ENCODE data around the gene PDCD1LG2. TPM values are rescaled to one million over a fixed set of nuclear protein-coding genes. Genes with fewer than 3 reads are reported as not detected.

PDCD1LG2 gene
- total RNA-seq, 1 experiment from 2014 or later: not detected

- no peak for ATAC-seq
- no peaks in the 10 kb centered on the region for H3K36me3 ChIP-seq (ENCODE audit: control insufficient read depth, insufficient read depth, low read length)
- no peak for TF ChIP-seq TCF7L2 (IDR thresholded peaks at IDR 0.05; ENCODE audit: low read depth, low read length)
- no peak for TF ChIP-seq POLR2AphosphoS5 (IDR thresholded peaks at IDR 0.05; ENCODE audit: low read depth, low read length)
- TF ChIP-seq SIN3A (IDR thresholded peaks at IDR 0.05; ENCODE audit: borderline replicate concordance, insufficient read depth, low read depth, low read length): no peak
- no peak for TF ChIP-seq REST (IDR thresholded peaks at IDR 0.05; ENCODE audit: insufficient read depth in 1 of 2, low read depth in 2 of 2, low read length in 1 of 2)
- no peak for TF ChIP-seq CTCF (IDR thresholded peaks at IDR 0.05)
- no peak overlapping the region for H3K27ac ChIP-seq (ENCODE audit: low read length)
- intact Hi-C loops (cut with micrococcal nuclease; ENCODE audit: unreplicated experiment) (no loop called here), in situ Hi-C loops (cut with HindIII; ENCODE audit: low pct_unique_long_range_greater_than_20kb, low sequenced_read_pairs) (no loop called here)
- ChIA-PET POLR2A (no interaction called here), CTCF (no interaction called here)
- H3K27me3 ChIP-seq (ENCODE audit: control insufficient read depth, insufficient read depth, low read length): no peaks in the 10 kb centered on the region
- DNase-seq (ENCODE audit: low read depth, low spot score): no peak
- no peaks in the 10 kb centered on the region for H3K9me3 ChIP-seq (ENCODE audit: control insufficient read depth, insufficient read depth, low read depth, low read length)
- no TSS peak for BruUV-seq (replicated peaks)
- H3K4me1 ChIP-seq (ENCODE audit: control insufficient read depth, insufficient read depth, low read length): no peaks in the 10 kb centered on the region
- no peak overlapping the region for H3K4me3 ChIP-seq (ENCODE audit: low read depth in 2 of 2, low read length in 2 of 2)
These were observed 41.2 kb downstream of the PDCD1LG2 start for GRCh38 chr9:5551368-5552150.

GRCh38 chr9:5552301-5552700 lies 42.0 kb downstream of the PDCD1LG2 start:
- intact Hi-C loops (cut with micrococcal nuclease; ENCODE audit: unreplicated experiment): no loop called here
- H3K9me3 ChIP-seq (ENCODE audit: control insufficient read depth, insufficient read depth, low read depth, low read length): no peaks in the 10 kb centered on the region
- no peaks in the 10 kb centered on the region for H3K27me3 ChIP-seq (ENCODE audit: control insufficient read depth, insufficient read depth, low read length)
- H3K36me3 ChIP-seq (ENCODE audit: control insufficient read depth, insufficient read depth, low read length): no peaks in the 10 kb centered on the region
- H3K4me1 ChIP-seq (ENCODE audit: control insufficient read depth, insufficient read depth, low read length): no peaks in the 10 kb centered on the region
- in situ Hi-C loops (cut with HindIII; ENCODE audit: low pct_unique_long_range_greater_than_20kb, low sequenced_read_pairs): no loop called here
- H3K4me3 ChIP-seq (ENCODE audit: low read depth in 2 of 2, low read length in 2 of 2): no peak overlapping the region
- ChIA-PET POLR2A (no interaction called here), CTCF (no interaction called here)
- no peak overlapping the region for H3K27ac ChIP-seq (ENCODE audit: low read length)
- ATAC-seq: no peak
- no TSS peak for BruUV-seq (replicated peaks)
- no peak for DNase-seq (ENCODE audit: low read depth, low spot score)
- no peak for TF ChIP-seq POLR2AphosphoS5 (IDR thresholded peaks at IDR 0.05; ENCODE audit: low read depth, low read length)
- TF ChIP-seq CTCF (IDR thresholded peaks at IDR 0.05): no peak
- TF ChIP-seq REST (IDR thresholded peaks at IDR 0.05; ENCODE audit: insufficient read depth in 1 of 2, low read depth in 2 of 2, low read length in 1 of 2): no peak
- no peak for TF ChIP-seq TCF7L2 (IDR thresholded peaks at IDR 0.05; ENCODE audit: low read depth, low read length)
- no peak for TF ChIP-seq SIN3A (IDR thresholded peaks at IDR 0.05; ENCODE audit: borderline replicate concordance, insufficient read depth, low read depth, low read length)

Data from Panc1 (cell line).